Glomerular visceral epithelial cell (primary cell): ENCODE results near the gene LMTK2.

Source experiments
- DNase-seq: peaks from one replicate; pipeline ENCODE4 v3.0.0-alpha.2; 2016; ENCODE audit errors: extremely low spot score

Gene LMTK2

GRCh38 chr7:98203261-98203963 lies 96.8 kb downstream of the LMTK2 start:
- DNase-seq, result no peak

- no peak for DNase-seq
These were observed 97.4 kb downstream of the LMTK2 start for GRCh38 chr7:98203964-98204605.

- DNase-seq, result no peak
These were observed 98.0 kb downstream of the LMTK2 start for GRCh38 chr7:98204670-98205069.

- DNase-seq, result no peak
These were observed 98.6 kb downstream of the LMTK2 start for GRCh38 chr7:98205162-98205845.

GRCh38 chr7:98206451-98207330 lies 100.0 kb downstream of the LMTK2 start:
- DNase-seq, result no peak

GRCh38 chr7:98209166-98209920 lies 102.7 kb downstream of the LMTK2 start:
- no peak for DNase-seq

- no peak for DNase-seq
These were observed 104.0 kb downstream of the LMTK2 start for GRCh38 chr7:98210513-98211220.

GRCh38 chr7:98211221-98211675 lies 104.6 kb downstream of the LMTK2 start, which contains the start of gene BHLHA15:
TSS of gene BHLHA15 (plus strand) at chr7:98211439. CDS start at chr7:98212310, 871 bp downstream.
- peak; percentile 45 for DNase-seq

- DNase-seq, result no peak
These were observed 105.2 kb downstream of the LMTK2 start for GRCh38 chr7:98211676-98212531.

- DNase-seq, result no peak
These were observed 105.9 kb downstream of the LMTK2 start for GRCh38 chr7:98212532-98213041.

GRCh38 chr7:98213296-98213887 lies 106.7 kb downstream of the LMTK2 start:
- DNase-seq, result no peak

- DNase-seq, result no peak
These were observed 107.5 kb downstream of the LMTK2 start for GRCh38 chr7:98213888-98214810.

GRCh38 chr7:98214811-98215321 lies 108.2 kb downstream of the LMTK2 start:
- DNase-seq, result no peak

GRCh38 chr7:98215561-98216495 lies 109.2 kb downstream of the LMTK2 start:
- no peak for DNase-seq

- no peak for DNase-seq
These were observed 110.4 kb downstream of the LMTK2 start for GRCh38 chr7:98216941-98217622.
